HepG2 (cell line): Measurements from ENCODE around the gene C10orf90. TPM values are rescaled to one million over a fixed set of nuclear protein-coding genes. Genes with fewer than 3 reads are reported as not detected.

ENCODE experiments used
- ATAC-seq: fragments of 200-7000 bp; cut with Tn5 transposase; 3 replicates; pipeline ENCODE4 v1.9.1; 2020; ENCODE audit warnings: mild to moderate bottlenecking, moderate library complexity
- BruUV-seq: library from RNA; stranded (reverse); fragments of 400-500 nt; replicated peaks from 2 replicates; lab custom pipeline; 2021; lab: Mats Ljungman, UMichigan
- CTCF ChIA-PET: fragments of 300-600 bp; formaldehyde crosslinking; extraction: SDS; loops from one replicate; lab custom pipeline; 2021; ENCODE audit warnings: low total read pairs, inconsistent platforms, low intra/inter-chr PET ratio; lab: Yijun Ruan, JAX
- POLR2A ChIA-PET: fragments of 350-600 bp; sonication (Branson Sonifier 250); formaldehyde crosslinking; loops from one replicate; lab custom pipeline; 2020; ENCODE audit warnings: antibody characterized with exemption, inconsistent platforms; lab: Yijun Ruan, JAX
- DNase-seq: peaks from one replicate; pipeline ENCODE4 v3.0.0-alpha.2; 2015; ENCODE audit warnings: low spot score
- FAIRE-seq: peaks from 3 replicates; lab custom pipeline; 2011; peaks lifted over from hg19 to GRCh38; lab: Jason Lieb, UNC
- H2AFZ ChIP-seq: one replicate; pipeline ENCODE4 v1.6.1; 2011; ENCODE audit warnings: low read length, inconsistent platforms
- H3K27ac ChIP-seq: fragments of 300-600 bp; 3 replicates; pipeline ENCODE4 v1.8.0; 2011; ENCODE audit warnings: mixed run types, mild to moderate bottlenecking, mixed read lengths, low read length, inconsistent platforms; ENCODE audit not compliant: insufficient read depth; ENCODE audit errors: extremely low read length
- H3K27me3 ChIP-seq, 2 experiments: fragments of 200-600 bp in 1 of 2; 2 replicates in 1 of 2; 3 replicates in 1 of 2; pipeline versions ENCODE4 v1.6.0 to v1.8.0; 2011; ENCODE audit warnings: low read length in 2 of 2, mild to moderate bottlenecking in 2 of 2, moderate library complexity in 2 of 2, inconsistent platforms in 1 of 2; ENCODE audit not compliant: insufficient read depth in 2 of 2, control insufficient read depth in 1 of 2
- H3K36me3 ChIP-seq, 2 experiments: fragments of 200-600 bp in 1 of 2; replicated peaks in 1 of 2; 2 replicates in 1 of 2; 3 replicates in 1 of 2; pipeline versions ENCODE4 v1.5.1 to v1.8.0; 2011; ENCODE audit warnings: low read length in 2 of 2, inconsistent platforms in 1 of 2; ENCODE audit not compliant: insufficient read depth in 2 of 2, control insufficient read depth in 1 of 2
- H3K4me1 ChIP-seq: 2 replicates; pipeline ENCODE4 v1.5.1; 2012; ENCODE audit warnings: low read length, inconsistent platforms; ENCODE audit not compliant: insufficient read depth
- H3K4me2 ChIP-seq: 2 replicates; pipeline ENCODE4 v1.6.0; 2011; ENCODE audit warnings: low read depth, low read length, inconsistent platforms
- H3K4me3 ChIP-seq, 3 experiments: fragments of 200-600 bp in 1 of 3; sonication (generic), shearing (Covaris generic) in 1 of 3; replicated peaks in 1 of 3; 2 replicates each; pipeline ENCODE4 v1.5.1; 2011 to 2016; ENCODE audit warnings: low read length in 3 of 3, inconsistent platforms in 2 of 3, low read depth in 2 of 3, mild to moderate bottlenecking in 2 of 3, control low read depth in 1 of 3, mixed read lengths in 1 of 3; ENCODE audit not compliant: insufficient read depth in 1 of 3
- H3K79me2 ChIP-seq: one replicate; pipeline ENCODE4 v1.6.1; 2011; ENCODE audit warnings: low read length, inconsistent platforms; ENCODE audit not compliant: insufficient read depth
- H3K9ac ChIP-seq: 2 replicates; pipeline ENCODE4 v1.6.0; 2011; ENCODE audit warnings: mild to moderate bottlenecking, low read depth, low read length, inconsistent platforms; ENCODE audit not compliant: insufficient read depth
- H3K9me3 ChIP-seq: 2 replicates; pipeline ENCODE4 v1.5.1; 2012; ENCODE audit warnings: mild to moderate bottlenecking, low read length
- H4K20me1 ChIP-seq: 2 replicates; pipeline ENCODE4 v1.6.0; 2011; ENCODE audit warnings: inconsistent platforms, mild to moderate bottlenecking, low read length, moderate library complexity; ENCODE audit not compliant: insufficient read depth
- ATAD3A ChIP-seq: sonication (generic); formaldehyde crosslinking; IDR thresholded peaks from 2 replicates; pipeline ENCODE4 v1.4.0; 2020; ENCODE audit warnings: missing genetic modification reagents
- EED ChIP-seq: sonication (generic); formaldehyde crosslinking; IDR thresholded peaks from 2 replicates; pipeline ENCODE4 v1.5.0; 2020; ENCODE audit warnings: mild to moderate bottlenecking, missing genetic modification reagents
- EP300 ChIP-seq, 3 experiments: sonication (generic) in 1 of 3; formaldehyde crosslinking in 1 of 3; IDR thresholded peaks; 2 replicates each; pipeline versions ENCODE4 v1.5.1 to v1.6.1; 2011 to 2020; ENCODE audit warnings: low read depth in 2 of 3, low read length in 2 of 3, borderline replicate concordance in 1 of 3, improper control_type of control experiment in 1 of 3, mild to moderate bottlenecking in 1 of 3, missing genetic modification reagents in 1 of 3, moderate library complexity in 1 of 3
- FOSL2 ChIP-seq: sonication (generic); formaldehyde crosslinking; IDR thresholded peaks from 2 replicates; pipeline ENCODE4 v1.4.0; 2020; ENCODE audit warnings: missing genetic modification reagents
- FOXA1 ChIP-seq, 2 experiments: fragments of 450-650 bp in 1 of 2; sonication (generic) in 1 of 2; formaldehyde crosslinking in 1 of 2; IDR thresholded peaks; 2 replicates each; pipeline versions ENCODE4 v1.4.0 to v1.6.1; 2016 to 2020; ENCODE audit warnings: missing genetic modification reagents in 1 of 2
- MBD4 ChIP-seq: IDR thresholded peaks from 2 replicates; pipeline ENCODE4 v1.6.1; 2012; ENCODE audit warnings: low read length, inconsistent platforms, borderline replicate concordance
- MED13 ChIP-seq: sonication (generic); formaldehyde crosslinking; IDR thresholded peaks from 2 replicates; pipeline ENCODE4 v1.5.0; 2020; ENCODE audit warnings: missing genetic modification reagents
- NR3C1 ChIP-seq: sonication (generic); formaldehyde crosslinking; IDR thresholded peaks from 2 replicates; pipeline ENCODE4 v1.4.0; 2020; ENCODE audit warnings: missing genetic modification reagents
- SCMH1 ChIP-seq: sonication (generic); formaldehyde crosslinking; IDR thresholded peaks from 2 replicates; pipeline ENCODE4 v1.9.0; 2021; ENCODE audit warnings: missing genetic modification reagents, mild to moderate bottlenecking, borderline replicate concordance
- TCF7 ChIP-seq: sonication (generic); IDR thresholded peaks from 2 replicates; pipeline ENCODE4 v1.6.1; 2016; ENCODE audit warnings: antibody characterized with exemption, low read depth
- ZNF746 ChIP-seq: sonication (generic); formaldehyde crosslinking; IDR thresholded peaks from 2 replicates; pipeline ENCODE4 v1.8.0; 2022; ENCODE audit warnings: mild to moderate bottlenecking, missing genetic modification reagents
- ZSCAN20 ChIP-seq: sonication (generic); formaldehyde crosslinking; IDR thresholded peaks from 2 replicates; pipeline ENCODE4 v1.4.0; 2020; ENCODE audit warnings: missing genetic modification reagents, mild to moderate bottlenecking, borderline replicate concordance
- WGBS: methylation state at CpG from one replicate; pipeline ENCODE4 v1.1.6; 2017; ENCODE audit warnings: low lambda C conversion rate; 5-methylcytosine and 5-hydroxymethylcytosine counted together
- in situ Hi-C: cut with HindIII; loops from 2 replicates; pipeline ENCODE4 v1.10.0; 2017; ENCODE audit warnings: low pct_unique_long_range_greater_than_20kb; ENCODE audit not compliant: extremely low pct_ligation_motif_present
- intact Hi-C: fragments of 100-400 bp; cut with micrococcal nuclease; formaldehyde crosslinking; loops from one replicate; pipeline ENCODE4 v1.10.0; 2022; ENCODE audit not compliant: unreplicated experiment
- polyA plus RNA-seq, 8 experiments: library from polyadenylated mRNA; depleted of rRNA in 3 of 8; stranded (reverse) in 7 of 8; unstranded in 1 of 8; fragments of >200 nt; fragmentation: Illumina TruSeq in 4 of 8; extraction: Trizol in 4 of 8; gene quantifications; 2 replicates each; pipeline versions ENCODE4 v1.2.1 to v1.2.3, GENCODE V29; 2011 to 2016; ENCODE audit warnings: low read depth in 4 of 8, missing spikeins in 1 of 8, mixed read lengths in 1 of 8; ENCODE audit not compliant: insufficient read depth in 1 of 8
- total RNA-seq, 5 experiments: library from RNA; depleted of rRNA; stranded (reverse); fragments of >200 nt; fragmentation: Illumina TruSeq; extraction: Trizol; gene quantifications; 2 replicates each; pipeline ENCODE4 v1.2.3, GENCODE V29; 2016; ENCODE audit warnings: low read depth in 1 of 5
- TF ChIP-seq, protein P1 (sequence below): IDR thresholded peaks from 2 replicates; pipeline ENCODE4 v1.6.1; 2016

C10orf90 gene
- total and polyA plus RNA-seq, 2 of the 13 experiments (the other 11 are each of a cell fraction or from before 2014, with no cell fraction given) = not detected

DNA sequence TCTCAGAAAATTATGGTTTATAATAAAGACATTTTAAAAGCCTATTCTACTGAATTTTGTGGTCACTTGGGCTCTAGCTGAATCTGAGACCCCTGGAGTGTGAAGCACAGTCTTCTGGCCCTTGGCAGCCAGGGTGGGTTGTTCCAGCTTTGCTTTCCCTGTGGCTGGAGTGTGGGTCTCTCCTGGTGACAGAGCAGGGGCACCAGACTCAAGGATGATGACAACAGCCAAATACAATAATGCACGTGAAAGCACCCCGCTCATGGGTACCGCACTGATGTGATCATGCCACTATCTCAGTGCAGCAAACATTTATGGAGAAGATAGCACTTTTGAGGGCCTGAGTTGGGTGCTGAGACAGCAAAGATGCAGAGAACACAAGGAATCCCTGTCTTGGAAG is 147.4 kb downstream of the C10orf90 start:
- ChIA-PET CTCF (no interaction called here), POLR2A (no interaction called here)
- no TSS peak for BruUV-seq
- no peak overlapping the region for H2AFZ ChIP-seq
- FAIRE-seq (no peak), ATAC-seq (no peak), DNase-seq (no peak)
- H4K20me1 ChIP-seq = no peaks in the 10 kb centered on the region
- H3K27me3 ChIP-seq = no peaks in the 10 kb centered on the region; a peak in 1 of 5 replicates
- H3K4me2 ChIP-seq = no peak overlapping the region
- TF ChIP-seq ATAD3A (CRISPR knock-in tag) (no peak), EED (CRISPR knock-in tag) (no peak), ZNF746 (CRISPR knock-in tag) (no peak), MED13 (no peak), ZSCAN20 (CRISPR knock-in tag) (no peak), SCMH1 (CRISPR knock-in tag) (no peak)
- no peak overlapping the region for H3K4me3 ChIP-seq
- no peak overlapping the region for H3K9ac ChIP-seq
- intact Hi-C loops (no loop called here), in situ Hi-C loops (no loop called here)
- no peak overlapping the region for H3K27ac ChIP-seq
- 41% methylated on average over 3 of the region's 3 CpGs for WGBS
- no peaks in the 10 kb centered on the region for H3K79me2 ChIP-seq
- peaks cover 7% of the 10 kb centered on the region; the same call in 1 of the 2 replicates for H3K4me1 ChIP-seq
- no peaks in the 10 kb centered on the region for H3K9me3 ChIP-seq
- H3K36me3 ChIP-seq = no peaks in the 10 kb centered on the region

GRCh38 chr10:126521399-126521798 is 149.1 kb downstream of the C10orf90 start:
- FAIRE-seq (no peak), DNase-seq (peak; percentile 62), ATAC-seq (peak; percentile 46; the same call in 2 of the 3 replicates)
- Histone ChIP-seq H3K4me3 (no peak overlapping the region), H3K79me2 (no peaks in the 10 kb centered on the region), H3K27me3 (no peaks in the 10 kb centered on the region; a peak in 1 of 5 replicates), H3K9ac (no peak overlapping the region), H3K9me3 (no peaks in the 10 kb centered on the region), H4K20me1 (no peaks in the 10 kb centered on the region), H3K36me3 (no peaks in the 10 kb centered on the region), H3K4me1 (peaks cover 7% of the 10 kb centered on the region; the same call in 1 of the 2 replicates), H3K27ac (no peak overlapping the region), H2AFZ (no peak overlapping the region), H3K4me2 (no peak overlapping the region)
- ChIA-PET POLR2A (no interaction called here), CTCF (no interaction called here)
- intact Hi-C loops = no loop called here
- in situ Hi-C loops = no loop called here
- WGBS = 2% methylated on average over 5 of the region's 5 CpGs
- BruUV-seq = no TSS peak
- TF ChIP-seq TCF7 (peak; percentile 83), MBD4 (no peak), EP300 (IDR thresholded peaks at IDR 0.05; ENCODE audit: low read depth in 2 of 2, low read length in 2 of 2) (peak in 1 of 2 experiments; percentile 47; a peak in 1 of 4 replicates), EP300 (CRISPR knock-in tag; IDR thresholded peaks at IDR 0.05; ENCODE audit: borderline replicate concordance) (no peak; the same call in 1 of the 2 replicates), NR3C1 (no peak), FOSL2 (peak; percentile 78), FOXA1 (IDR thresholded peaks at IDR 0.05) (no peak), FOXA1 (CRISPR knock-in tag; IDR thresholded peaks at IDR 0.05) (0 out of 2 replicates have a peak, but pooled peaks have one; percentile 13)
- TF ChIP-seq, protein P1, sequence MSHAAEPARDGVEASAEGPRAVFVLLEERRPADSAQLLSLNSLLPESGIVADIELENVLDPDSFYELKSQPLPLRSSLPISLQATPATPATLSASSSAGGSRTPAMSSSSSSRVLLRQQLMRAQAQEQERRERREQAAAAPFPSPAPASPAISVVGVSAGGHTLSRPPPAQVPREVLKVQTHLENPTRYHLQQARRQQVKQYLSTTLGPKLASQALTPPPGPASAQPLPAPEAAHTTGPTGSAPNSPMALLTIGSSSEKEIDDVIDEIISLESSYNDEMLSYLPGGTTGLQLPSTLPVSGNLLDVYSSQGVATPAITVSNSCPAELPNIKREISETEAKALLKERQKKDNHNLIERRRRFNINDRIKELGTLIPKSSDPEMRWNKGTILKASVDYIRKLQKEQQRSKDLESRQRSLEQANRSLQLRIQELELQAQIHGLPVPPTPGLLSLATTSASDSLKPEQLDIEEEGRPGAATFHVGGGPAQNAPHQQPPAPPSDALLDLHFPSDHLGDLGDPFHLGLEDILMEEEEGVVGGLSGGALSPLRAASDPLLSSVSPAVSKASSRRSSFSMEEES = 0 out of 2 replicates have a peak, but pooled peaks have one; percentile 29
